Parietal lobe (tissue), 1 donor: ENCODE results near the gene CAMK2A. TPM values are rescaled to one million over a fixed set of nuclear protein-coding genes. Genes with fewer than 3 reads are reported as not detected.

Experiments used
- total RNA-seq: library from RNA; depleted of rRNA; stranded (reverse); fragments of >200 nt; gene quantifications from one replicate; pipeline ENCODE4 v1.2.3, GENCODE V29; 2014

CAMK2A gene
- 13.8 TPM for total RNA-seq

GRCh38 chr5:150289551-150290390, at the start of gene CAMK2A:
TSS of gene CAMK2A (minus strand) at chr5:150289773. CDS start at chr5:150289625, 148 bp downstream.

DNA sequence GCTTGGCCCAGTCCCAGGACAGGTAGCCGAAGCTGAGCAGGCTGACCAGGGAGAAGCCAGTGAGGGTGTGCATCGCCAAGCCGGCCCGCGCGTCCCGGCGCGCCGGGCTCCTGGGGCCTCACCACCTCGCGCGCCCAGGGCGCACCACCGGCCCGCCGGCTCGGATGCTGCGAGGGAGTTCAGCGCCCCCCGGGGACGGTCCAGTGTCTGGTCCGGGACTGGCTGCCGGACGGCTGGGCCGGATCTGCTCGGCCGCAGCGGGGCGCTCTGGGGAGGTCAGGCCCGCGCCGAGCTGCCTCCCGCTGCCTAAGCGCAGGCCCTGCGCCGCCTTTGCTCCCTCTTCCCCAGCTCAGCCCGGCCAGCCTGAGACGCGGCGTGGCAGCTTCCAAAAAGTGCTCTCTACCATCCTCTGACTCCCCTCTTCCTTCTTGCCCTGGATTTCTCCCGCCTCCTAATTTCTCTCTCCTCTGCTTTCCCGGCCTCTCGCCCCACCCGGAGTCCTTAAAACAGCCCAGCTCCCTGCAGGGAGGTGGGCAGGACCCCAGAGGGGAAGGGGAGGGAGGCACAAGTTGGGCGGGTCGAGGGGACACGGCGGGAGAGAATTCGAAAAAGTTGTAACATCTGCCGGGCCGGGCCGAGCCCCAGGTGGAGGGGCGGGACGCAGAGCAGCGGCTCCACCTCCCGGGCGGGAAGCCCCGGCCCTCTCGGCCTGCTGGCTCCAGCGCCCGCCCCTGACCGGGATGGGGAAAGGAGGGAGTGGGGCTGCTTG, 12.9 kb upstream of the CAMK2A start, which contains the start of gene ARSI:
Gene ARSI (minus strand): TSS at position 605 of the 769 bp plus-strand sequence. CDS start 532 bp downstream, at position 73.

DNA sequence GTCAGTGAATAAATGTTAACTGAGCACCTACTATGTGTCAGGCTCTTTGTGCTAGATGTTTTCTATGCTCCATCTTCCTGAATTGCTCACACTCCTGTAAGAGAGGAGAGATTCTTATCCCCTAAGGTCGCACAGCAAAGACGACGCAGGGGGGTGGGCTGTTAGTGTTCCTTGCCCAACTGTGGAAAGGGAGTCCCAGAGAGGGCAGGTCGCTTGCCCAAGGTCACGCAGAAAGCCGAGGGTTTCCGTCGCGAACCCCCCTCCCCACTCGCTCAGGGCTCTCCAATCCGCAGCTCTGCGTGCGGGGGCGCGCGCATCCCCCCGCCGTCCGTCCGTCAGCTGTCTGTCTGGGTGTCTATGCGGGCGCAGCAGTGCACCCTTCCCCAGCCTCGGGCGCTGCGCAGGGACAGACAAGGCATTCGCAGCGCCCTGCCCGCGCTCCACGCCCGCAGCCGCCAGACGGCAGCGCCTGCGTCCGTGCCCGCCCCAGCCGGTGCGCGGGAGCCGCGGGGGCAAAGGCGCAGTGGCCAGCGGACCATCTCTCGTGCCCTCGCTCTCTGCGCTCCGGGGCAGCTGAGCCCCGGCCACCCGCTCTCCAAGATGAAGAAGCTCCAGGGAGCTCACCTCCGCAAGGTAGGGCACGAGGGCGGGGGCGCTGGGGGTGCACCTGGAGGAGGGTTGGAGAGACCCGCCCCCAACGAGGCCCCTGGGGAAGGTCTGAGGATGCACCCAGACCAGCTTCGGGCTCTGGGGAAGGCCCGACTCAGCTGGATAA, 99.7 kb downstream of the CAMK2A start, which contains the start of gene SLC6A7:
Gene SLC6A7 (plus strand): TSS at position 335 of the 775 bp plus-strand sequence. CDS start 266 bp downstream, at position 601.

Other genes with a start within 250 kb of the CAMK2A start
- gene CSF1R, start 203.2 kb downstream of the CAMK2A start, total RNA-seq: 8.8 TPM
- gene PDGFRB, start 133.9 kb downstream of the CAMK2A start, total RNA-seq: 27.5 TPM
- gene CDX1, start 123.0 kb downstream of the CAMK2A start, total RNA-seq: not detected
- gene SLC6A7, start 99.7 kb downstream of the CAMK2A start, total RNA-seq: 1.9 TPM
- gene ARSI, start 13.1 kb upstream of the CAMK2A start, total RNA-seq: not detected
- 24.7 TPM for gene TCOF1, start 67.9 kb upstream of the CAMK2A start, total RNA-seq
- 2.2 TPM for gene CD74, start 123.1 kb upstream of the CAMK2A start, total RNA-seq
- 2,317 TPM for gene RPS14, start 160.0 kb upstream of the CAMK2A start, total RNA-seq
- 32.9 TPM for gene NDST1, start 218.4 kb upstream of the CAMK2A start, total RNA-seq